ENCODE measurements around the gene MRPL44.

The MRPL44 gene

DNA sequence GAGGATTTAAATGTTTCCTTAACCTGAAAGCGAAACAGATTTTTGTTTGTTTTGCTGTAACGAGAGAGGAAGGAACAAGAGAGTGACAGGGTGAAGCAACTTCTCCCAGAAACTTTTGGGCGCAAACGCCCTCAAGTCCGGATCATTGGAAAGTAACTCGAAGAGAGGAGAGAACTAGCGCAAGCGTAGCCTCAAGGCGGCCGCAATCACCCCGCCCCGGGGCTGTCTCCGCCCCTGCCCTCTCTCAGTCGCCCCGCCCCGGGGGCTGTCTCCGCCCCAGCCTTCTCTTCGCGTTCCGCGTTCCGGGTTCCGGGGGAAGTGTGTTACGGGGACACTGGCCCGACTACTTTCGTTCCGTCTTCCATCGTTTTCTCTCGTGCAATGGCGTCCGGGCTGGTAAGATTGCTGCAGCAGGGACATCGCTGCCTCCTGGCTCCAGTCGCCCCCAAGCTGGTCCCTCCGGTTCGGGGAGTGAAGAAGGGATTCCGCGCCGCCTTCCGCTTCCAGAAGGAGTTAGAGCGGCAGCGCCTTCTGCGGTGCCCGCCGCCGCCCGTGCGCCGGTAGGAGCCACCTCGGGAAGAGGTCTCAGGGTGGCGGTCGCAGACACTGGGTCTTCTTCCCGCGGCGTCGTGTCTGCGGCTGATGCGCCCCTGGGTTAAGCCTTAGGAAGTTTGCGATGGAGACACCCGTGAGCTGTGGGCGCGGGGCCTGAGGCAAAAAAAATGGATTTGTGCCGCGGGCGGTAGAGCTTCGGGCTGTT, at the start of gene MRPL44:
Gene MRPL44, plus strand, starts transcription at position 372 of the 760 bp plus-strand sequence. Its CDS starts 10 bp downstream, at position 382.
- no peak for TF ChIP-seq CTCF (IDR thresholded peaks at IDR 0.05; ENCODE audit: low read depth, low read length)
- H3K4me3 ChIP-seq (ENCODE audit: low read depth, low read length) = peak within 1 kb of the TSS; percentile 93

DNA sequence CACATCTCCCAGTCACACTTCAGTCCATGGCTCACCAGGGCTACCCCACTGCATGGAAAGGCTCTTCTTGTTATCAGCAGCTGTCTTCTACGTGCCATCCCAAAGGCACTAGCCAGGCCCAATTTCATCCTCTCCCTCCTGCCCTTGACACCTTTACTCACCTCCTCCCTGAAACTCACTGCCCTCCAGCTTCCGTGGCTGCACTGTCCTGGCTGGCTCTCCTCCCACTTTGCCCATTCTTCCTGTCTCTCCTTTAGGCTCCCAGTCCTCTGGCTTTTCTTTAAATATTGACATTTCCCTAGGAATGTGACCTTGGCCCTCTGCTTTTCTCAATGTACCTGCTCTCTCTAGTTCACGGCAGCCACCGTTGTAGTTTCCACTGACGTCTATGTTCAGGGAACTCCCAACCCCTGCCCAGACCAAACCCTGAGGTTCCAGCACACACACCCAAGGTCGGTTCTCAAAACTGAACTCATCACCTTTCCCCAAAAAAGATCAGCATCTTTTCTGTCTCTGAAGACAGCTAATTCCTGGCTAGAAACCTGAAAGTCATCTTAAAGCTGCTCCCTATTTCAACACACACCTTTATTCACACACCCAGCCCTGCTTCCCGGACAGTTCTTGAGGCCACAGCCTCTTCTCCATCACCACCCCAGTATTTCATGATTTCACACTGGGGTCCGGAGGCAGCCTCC, 48.8 kb upstream of the MRPL44 start:
- no peak overlapping the region for H3K4me3 ChIP-seq (ENCODE audit: low read depth, low read length)

GRCh38 chr2:223909001-223909741, 48.1 kb upstream of the MRPL44 start:
- no peak overlapping the region for H3K4me3 ChIP-seq (ENCODE audit: low read depth, low read length)
- TF ChIP-seq CTCF (IDR thresholded peaks at IDR 0.05; ENCODE audit: low read depth, low read length) = no peak

More for the DNA sequence above, 48.8 kb upstream of the MRPL44 start:
- TF ChIP-seq CTCF (IDR thresholded peaks at IDR 0.05; ENCODE audit: low read depth, low read length) = no peak

DNA sequence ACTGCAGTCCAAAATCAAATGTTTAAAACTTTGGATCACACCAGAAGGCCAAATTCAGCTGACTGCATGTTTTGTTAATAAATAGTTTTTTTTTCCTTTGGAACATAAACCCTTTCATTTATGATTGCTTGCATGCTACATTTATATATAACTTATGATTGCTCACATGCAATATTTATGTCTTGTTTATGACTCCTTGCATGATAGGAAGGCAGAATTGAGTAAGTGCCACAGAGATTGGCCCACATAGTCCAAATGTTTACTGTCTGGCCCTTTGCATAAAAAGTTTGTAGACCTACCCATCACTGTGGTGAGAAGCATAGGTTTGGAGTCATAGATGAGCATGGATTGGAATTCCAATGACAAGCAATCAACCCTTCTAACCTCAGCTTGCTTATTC, 42.9 kb upstream of the MRPL44 start:
- H3K4me3 ChIP-seq (ENCODE audit: low read depth, low read length) = no peak overlapping the region
- TF ChIP-seq CTCF (IDR thresholded peaks at IDR 0.05; ENCODE audit: low read depth, low read length) = no peak

GRCh38 chr2:223915071-223915470, 42.2 kb upstream of the MRPL44 start:
- H3K4me3 ChIP-seq (ENCODE audit: low read depth, low read length) = no peak overlapping the region
- no peak for TF ChIP-seq CTCF (IDR thresholded peaks at IDR 0.05; ENCODE audit: low read depth, low read length)

DNA sequence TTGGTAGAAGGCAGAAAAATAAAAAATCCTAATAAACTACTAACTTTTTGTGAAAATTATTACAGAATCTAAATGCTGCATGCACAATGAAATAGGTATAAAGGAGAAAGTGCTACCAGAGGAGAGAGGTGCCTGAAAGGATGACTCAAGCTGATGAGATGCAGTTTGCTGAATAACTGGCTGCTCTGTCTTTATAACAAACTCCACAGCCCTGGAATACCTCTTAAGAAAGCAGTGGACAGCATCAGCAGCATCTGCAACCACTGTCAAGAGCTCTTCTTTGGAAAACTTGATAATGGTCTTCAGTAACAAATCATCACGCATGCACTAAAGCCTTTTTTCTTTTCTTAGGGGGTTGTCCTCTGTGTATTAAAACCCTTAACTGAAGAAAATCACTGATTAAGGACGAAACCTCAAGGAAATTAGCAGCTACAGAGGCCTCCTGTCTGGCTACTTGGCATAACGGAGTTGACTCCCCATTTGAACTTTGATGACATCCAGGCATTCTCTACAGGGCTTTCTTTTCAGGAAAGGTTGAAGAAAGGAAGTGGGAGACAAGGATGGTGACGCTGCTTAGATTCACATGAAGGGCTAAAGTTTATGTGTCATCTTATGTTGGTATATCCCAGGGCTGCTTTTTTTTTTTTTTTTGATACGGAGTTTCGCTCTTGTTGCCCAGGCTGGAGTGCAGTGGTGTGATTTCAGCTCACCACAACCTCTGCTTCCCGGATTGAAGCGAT, 40.9 kb upstream of the MRPL44 start:
- TF ChIP-seq CTCF (IDR thresholded peaks at IDR 0.05; ENCODE audit: low read depth, low read length) = no peak
- no peak overlapping the region for H3K4me3 ChIP-seq (ENCODE audit: low read depth, low read length)

Data from WI38 (cell line).